H9 (cell line): ENCODE results near the gene CD1E. TPM values are rescaled to one million over a fixed set of nuclear protein-coding genes. Genes with fewer than 3 reads are reported as not detected.

ENCODE experiments used
- DNase-seq: peaks from one replicate; pipeline ENCODE4 v3.0.0-alpha.2; 2017
- H2AFZ ChIP-seq: one replicate; pipeline ENCODE4 v1.6.1; 2013; ENCODE audit warnings: mild to moderate bottlenecking, low read length, control low read depth, moderate library complexity
- H2AK5ac ChIP-seq: 2 replicates; pipeline ENCODE4 v1.6.1; 2013; ENCODE audit warnings: low read length, control low read depth, mixed read lengths; ENCODE audit not compliant: insufficient read length
- H2BK120ac ChIP-seq: one replicate; pipeline ENCODE4 v1.6.1; 2013; ENCODE audit warnings: low read depth, mild to moderate bottlenecking, low read length, control low read depth, inconsistent platforms; ENCODE audit not compliant: poor library complexity, severe bottlenecking
- H2BK12ac ChIP-seq: 2 replicates; pipeline ENCODE4 v1.6.1; 2013; ENCODE audit warnings: low read length, control low read depth, mixed read lengths, low read depth; ENCODE audit not compliant: insufficient read length
- H2BK15ac ChIP-seq: 2 replicates; pipeline ENCODE4 v1.6.1; 2013; ENCODE audit warnings: low read depth, low read length, control low read depth
- H2BK20ac ChIP-seq: one replicate; pipeline ENCODE4 v1.6.1; 2013; ENCODE audit warnings: low read depth, mild to moderate bottlenecking, low read length, control low read depth, inconsistent platforms; ENCODE audit not compliant: poor library complexity, severe bottlenecking
- H2BK5ac ChIP-seq: 2 replicates; pipeline ENCODE4 v1.6.1; 2013; ENCODE audit warnings: low read length, control low read depth, mixed read lengths; ENCODE audit not compliant: insufficient read length
- H3K14ac ChIP-seq: 2 replicates; pipeline ENCODE4 v1.6.1; 2013; ENCODE audit warnings: low read length, control low read depth; ENCODE audit not compliant: insufficient read depth
- H3K18ac ChIP-seq: 2 replicates; pipeline ENCODE4 v1.6.1; 2013; ENCODE audit warnings: low read depth, mild to moderate bottlenecking, mixed read lengths, low read length, control low read depth; ENCODE audit not compliant: insufficient read length
- H3K23ac ChIP-seq: 2 replicates; pipeline ENCODE4 v1.6.1; 2013; ENCODE audit warnings: low read length, control low read depth, mixed read lengths, low read depth; ENCODE audit not compliant: insufficient read length
- H3K23me2 ChIP-seq: 2 replicates; pipeline ENCODE4 v1.6.1; 2013; ENCODE audit warnings: low read depth, mild to moderate bottlenecking, mixed read lengths, low read length, control low read depth; ENCODE audit not compliant: insufficient read length, poor library complexity, severe bottlenecking
- H3K27ac ChIP-seq: 2 replicates; pipeline ENCODE4 v1.5.1; 2013; ENCODE audit warnings: low read length, control low read depth, mixed read lengths, low read depth; ENCODE audit not compliant: insufficient read length
- H3K27me3 ChIP-seq: 2 replicates; pipeline ENCODE4 v1.6.1; 2013; ENCODE audit warnings: low read length, control low read depth, inconsistent platforms; ENCODE audit not compliant: insufficient read depth
- H3K4ac ChIP-seq: 2 replicates; pipeline ENCODE4 v1.6.1; 2013; ENCODE audit warnings: low read depth, mild to moderate bottlenecking, control low read depth, inconsistent platforms, low read length, moderate library complexity
- H3K4me1 ChIP-seq: 2 replicates; pipeline ENCODE4 v1.6.1; 2013; ENCODE audit warnings: low read length, control low read depth, inconsistent platforms; ENCODE audit not compliant: insufficient read depth
- H3K4me2 ChIP-seq: 2 replicates; pipeline ENCODE4 v1.6.1; 2013; ENCODE audit warnings: low read length, control low read depth, mixed read lengths; ENCODE audit not compliant: insufficient read length, insufficient read depth
- H3K56ac ChIP-seq: 2 replicates; pipeline ENCODE4 v1.6.1; 2013; ENCODE audit warnings: low read depth, mild to moderate bottlenecking, mixed read lengths, low read length, control low read depth; ENCODE audit not compliant: insufficient read length
- H3K79me1 ChIP-seq: 2 replicates; pipeline ENCODE4 v1.6.1; 2013; ENCODE audit warnings: low read depth, mild to moderate bottlenecking, moderate library complexity, low read length, control low read depth, inconsistent platforms; ENCODE audit not compliant: insufficient read depth, poor library complexity, severe bottlenecking
- H3K79me2 ChIP-seq: 2 replicates; pipeline ENCODE4 v1.6.1; 2013; ENCODE audit warnings: low read length, control low read depth, inconsistent platforms; ENCODE audit not compliant: insufficient read depth
- H3K9ac ChIP-seq: 2 replicates; pipeline ENCODE4 v1.6.1; 2013; ENCODE audit warnings: low read length, control low read depth, mixed read lengths; ENCODE audit not compliant: insufficient read length; ENCODE audit errors: extremely low read depth
- H3K9me3 ChIP-seq: one replicate; pipeline ENCODE4 v1.6.1; 2013; ENCODE audit warnings: low read depth, low read length, inconsistent platforms; ENCODE audit not compliant: control insufficient read depth
- H3T11ph ChIP-seq: one replicate; pipeline ENCODE4 v1.6.1; 2013; ENCODE audit warnings: mild to moderate bottlenecking, low read length, control low read depth, inconsistent platforms
- H4K20me1 ChIP-seq: one replicate; pipeline ENCODE4 v1.6.1; 2013; ENCODE audit not compliant: control insufficient read depth, insufficient read length, insufficient read depth
- H4K5ac ChIP-seq: 2 replicates; pipeline ENCODE4 v1.6.1; 2013; ENCODE audit warnings: low read depth, mild to moderate bottlenecking, mixed read lengths, low read length, control low read depth; ENCODE audit not compliant: insufficient read length
- H4K8ac ChIP-seq: replicated peaks from 2 replicates; pipeline ENCODE4 v1.6.1; 2013; ENCODE audit warnings: low read length, control low read depth, mixed read lengths, low read depth; ENCODE audit not compliant: insufficient read length
- H4K91ac ChIP-seq: 2 replicates; pipeline ENCODE4 v1.6.1; 2013; ENCODE audit warnings: low read depth, mild to moderate bottlenecking, moderate library complexity, mixed read lengths, low read length, control low read depth; ENCODE audit not compliant: insufficient read length
- H3K27ac Mint-ChIP-seq, 3 experiments: 2 replicates in 2 of 3; 3 replicates in 1 of 3; pipeline ENCODE4 v1.8.0; 2020 to 2021; ENCODE audit warnings: mixed read lengths in 3 of 3, mild to moderate bottlenecking in 1 of 3, moderate library complexity in 1 of 3
- H3K27me3 Mint-ChIP-seq: 2 replicates; pipeline ENCODE4 v1.8.0; 2021; ENCODE audit warnings: low read depth, mild to moderate bottlenecking, moderate library complexity, mixed read lengths
- H3K36me3 Mint-ChIP-seq, 3 experiments: 2 replicates in 2 of 3; 3 replicates in 1 of 3; pipeline ENCODE4 v1.8.0; 2020 to 2021; ENCODE audit warnings: low read depth in 3 of 3, mixed read lengths in 3 of 3; ENCODE audit not compliant: insufficient read depth in 1 of 3
- H3K4me1 Mint-ChIP-seq, 2 experiments: 2 replicates each; pipeline ENCODE4 v1.8.0; 2020; ENCODE audit warnings: mixed read lengths in 2 of 2
- H3K4me3 Mint-ChIP-seq, 2 experiments: 2 replicates in 1 of 2; 3 replicates in 1 of 2; pipeline ENCODE4 v1.8.0; 2020 to 2021; ENCODE audit warnings: mild to moderate bottlenecking in 2 of 2, mixed read lengths in 2 of 2, moderate library complexity in 1 of 2
- H3K9me3 Mint-ChIP-seq, 2 experiments: 2 replicates in 1 of 2; 3 replicates in 1 of 2; pipeline ENCODE4 v1.8.0; 2020; ENCODE audit warnings: mild to moderate bottlenecking in 2 of 2, mixed read lengths in 2 of 2, moderate library complexity in 1 of 2
- CTCF ChIP-seq: fragments of 200-600 bp; sonication (generic); conservative IDR thresholded peaks from 3 replicates; pipeline ENCODE4 v1.8.0; 2021; ENCODE audit warnings: antibody characterized with exemption, mild to moderate bottlenecking
- WGBS: extraction: QIAGEN DNeasy Blood & Tissue Kit; methylation state at CpG from one replicate; pipeline ENCODE4 v1.1.7; 2013; ENCODE audit warnings: missing lambda C conversion rate, low lambda C conversion rate, mixed read lengths; ENCODE audit not compliant: insufficient read length; ENCODE audit errors: extremely low coverage; 5-methylcytosine and 5-hydroxymethylcytosine counted together
- total RNA-seq: library from RNA; stranded (reverse); gene quantifications from 2 replicates; pipeline ENCODE4 v1.2.1, GENCODE V29; 2021

The CD1E gene
- total RNA-seq, 1 experiment from 2014 or later = not detected

- no peak overlapping the region for H3K4me3 Mint-ChIP-seq
- WGBS = no CpG with 5 or more reads among the region's 4 CpGs
- H4K5ac ChIP-seq = no peak overlapping the region
These were observed 29.3 kb upstream of the CD1E start for GRCh38 chr1:158324395-158324794.

More at GRCh38 chr1:158324395-158324794, 29.3 kb upstream of the CD1E start:
- H3K27me3 Mint-ChIP-seq = peaks cover 2% of the 10 kb centered on the region; the same call in 1 of the 2 replicates
- Histone ChIP-seq H2BK120ac (no peak overlapping the region), H3K27ac (no peak overlapping the region), H4K8ac (no peak overlapping the region), H2AK5ac (no peak overlapping the region), H2BK20ac (no peak overlapping the region), H3K9ac (no peak overlapping the region), H3K27me3 (no peaks in the 10 kb centered on the region), H3K4me2 (no peak overlapping the region), H3K56ac (no peak overlapping the region), H3K18ac (no peak overlapping the region), H2BK12ac (no peak overlapping the region), H3K4ac (no peak overlapping the region), H3K9me3 (no peaks in the 10 kb centered on the region), H2BK15ac (no peak overlapping the region), H3K4me1 (no peaks in the 10 kb centered on the region), H3K23ac (no peak overlapping the region), H3T11ph (no peak overlapping the region), H4K20me1 (no peaks in the 10 kb centered on the region), H4K91ac (no peak overlapping the region), H2AFZ (no peak overlapping the region), H3K79me2 (no peaks in the 10 kb centered on the region), H2BK5ac (no peak overlapping the region), H3K14ac (no peak overlapping the region), H3K79me1 (no peaks in the 10 kb centered on the region), H3K23me2 (no peaks in the 10 kb centered on the region)
- peaks cover 4 to 8% of the 10 kb centered on the region in 2 experiments; a peak in 4 of 5 replicates for H3K9me3 Mint-ChIP-seq
- no peaks in the 10 kb centered on the region for H3K4me1 Mint-ChIP-seq
- no peak overlapping the region for H3K27ac Mint-ChIP-seq
- peaks cover 4 to 7% (median 4%) of the 10 kb centered on the region in 3 experiments; a peak in 5 of 7 replicates for H3K36me3 Mint-ChIP-seq
- TF ChIP-seq CTCF = no peak
- no peak for DNase-seq
